ENCODE measurements around the gene LILRB5.
"Not testable (repeated sequence)": the region's sequence is repeated elsewhere in the genome, so short reads cannot be mapped to it uniquely, and the experiment has no call there.

The LILRB5 gene

GRCh38 chr19:54209811-54210494 is 47.1 kb downstream of the LILRB5 start:
- DNase-seq = no peak

- peak; percentile 36 for DNase-seq
Observed at GRCh38 chr19:54209058-54209810, 47.8 kb downstream of the LILRB5 start.

- DNase-seq = peak; percentile 23
Observed at GRCh38 chr19:54208784-54209057, 48.4 kb downstream of the LILRB5 start.

- DNase-seq = peak; percentile 25
Observed at GRCh38 chr19:54207983-54208783, 48.9 kb downstream of the LILRB5 start.

GRCh38 chr19:54207676-54207982 is 49.4 kb downstream of the LILRB5 start:
- no peak for DNase-seq

- DNase-seq = not testable (repeated sequence)
Observed at GRCh38 chr19:54207193-54207592, 49.9 kb downstream of the LILRB5 start.

- DNase-seq = no peak
Observed at GRCh38 chr19:54206831-54207177, 50.3 kb downstream of the LILRB5 start.

- no peak for DNase-seq
Observed at GRCh38 chr19:54206030-54206830, 50.8 kb downstream of the LILRB5 start.

GRCh38 chr19:54204767-54205468 is 52.2 kb downstream of the LILRB5 start:
- DNase-seq = no peak

GRCh38 chr19:54203151-54203611 is 53.9 kb downstream of the LILRB5 start:
- no peak for DNase-seq

- no peak for DNase-seq
Observed at GRCh38 chr19:54201980-54202379, 55.1 kb downstream of the LILRB5 start.

GRCh38 chr19:54201172-54201701 is 55.8 kb downstream of the LILRB5 start:
- no peak for DNase-seq

All from stimulated activated CD4-positive, alpha-beta T cell treated with anti-CD3 and anti-CD28 coated beads, Interleukin-4, amount 100 ng/mL, for 1 hour (primary cell).